Neural progenitor cell (in vitro differentiated cells): ENCODE data around the gene MICAL2.

ENCODE experiments used
- EZH2 ChIP-seq: fragments of 200-600 bp; sonication (generic); IDR thresholded peaks from 2 replicates; pipeline ENCODE4 v1.6.1; 2017; ENCODE audit warnings: antibody characterized with exemption, mild to moderate bottlenecking, moderate library complexity
- EZH2phosphoT487 ChIP-seq: fragments of 200-600 bp; sonication (generic); IDR thresholded peaks from 2 replicates; pipeline ENCODE4 v1.6.1; 2017; ENCODE audit warnings: antibody characterized with exemption
- TF ChIP-seq, protein P1 (sequence below): fragments of 200-600 bp; sonication (generic); IDR thresholded peaks from 2 replicates; pipeline ENCODE4 v1.5.1; 2017; ENCODE audit warnings: antibody characterized with exemption, mild to moderate bottlenecking

DNA sequence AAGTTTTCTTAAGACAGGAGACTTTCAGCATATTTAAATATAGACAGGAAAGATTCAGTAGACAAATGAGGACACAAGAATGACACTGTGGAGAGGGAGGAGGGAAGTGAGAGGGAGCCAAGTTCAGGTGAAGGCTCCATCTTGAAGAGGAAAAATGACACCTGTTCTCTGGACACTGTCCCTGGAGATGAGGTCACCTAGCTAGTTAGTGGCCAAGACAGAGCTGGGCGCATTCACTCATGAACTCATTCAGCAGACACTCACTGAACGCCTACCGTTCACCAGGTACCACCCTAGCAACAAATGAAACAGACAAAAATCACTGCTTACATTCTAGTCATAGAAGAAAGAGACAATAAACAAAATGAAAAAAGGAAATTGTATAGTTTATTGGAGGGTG lies 163.7 kb downstream of the MICAL2 start:
- TF ChIP-seq, protein P1, sequence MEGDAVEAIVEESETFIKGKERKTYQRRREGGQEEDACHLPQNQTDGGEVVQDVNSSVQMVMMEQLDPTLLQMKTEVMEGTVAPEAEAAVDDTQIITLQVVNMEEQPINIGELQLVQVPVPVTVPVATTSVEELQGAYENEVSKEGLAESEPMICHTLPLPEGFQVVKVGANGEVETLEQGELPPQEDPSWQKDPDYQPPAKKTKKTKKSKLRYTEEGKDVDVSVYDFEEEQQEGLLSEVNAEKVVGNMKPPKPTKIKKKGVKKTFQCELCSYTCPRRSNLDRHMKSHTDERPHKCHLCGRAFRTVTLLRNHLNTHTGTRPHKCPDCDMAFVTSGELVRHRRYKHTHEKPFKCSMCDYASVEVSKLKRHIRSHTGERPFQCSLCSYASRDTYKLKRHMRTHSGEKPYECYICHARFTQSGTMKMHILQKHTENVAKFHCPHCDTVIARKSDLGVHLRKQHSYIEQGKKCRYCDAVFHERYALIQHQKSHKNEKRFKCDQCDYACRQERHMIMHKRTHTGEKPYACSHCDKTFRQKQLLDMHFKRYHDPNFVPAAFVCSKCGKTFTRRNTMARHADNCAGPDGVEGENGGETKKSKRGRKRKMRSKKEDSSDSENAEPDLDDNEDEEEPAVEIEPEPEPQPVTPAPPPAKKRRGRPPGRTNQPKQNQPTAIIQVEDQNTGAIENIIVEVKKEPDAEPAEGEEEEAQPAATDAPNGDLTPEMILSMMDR = no peak
- TF ChIP-seq EZH2 (no peak), EZH2phosphoT487 (no peak)
